ENCODE measurements around the gene DNAI2.

DNA sequence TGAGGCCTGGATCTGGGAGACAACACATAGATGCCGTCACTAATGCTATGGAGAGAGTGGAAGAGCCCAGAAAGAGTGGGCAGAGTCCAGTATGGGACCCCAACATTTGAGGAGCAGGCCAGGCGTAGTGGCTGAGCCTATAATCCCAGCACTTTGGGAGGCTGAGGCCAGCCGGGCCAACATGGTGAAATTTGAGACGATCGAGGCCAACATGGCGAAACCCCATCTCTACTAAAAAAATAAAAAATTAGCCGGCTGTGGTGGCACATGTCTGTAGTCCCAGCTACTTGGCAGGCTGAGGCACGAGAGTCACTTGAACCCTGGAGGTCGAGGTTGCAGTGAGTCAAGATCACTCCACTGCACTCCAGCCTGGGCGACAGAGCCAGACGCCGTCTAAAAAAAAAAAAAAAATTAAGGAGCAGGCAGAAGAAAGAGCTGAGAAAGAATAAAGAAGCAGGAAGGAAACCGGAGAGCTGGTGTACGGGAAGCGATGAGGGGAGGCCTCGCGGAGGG lies 6.0 kb upstream of the DNAI2 start:
- TF ChIP-seq ZNF114 (tag by site-specific recombination; IDR thresholded peaks at IDR 0.05) (no peak), KLF10 (tag by site-specific recombination; IDR thresholded peaks at IDR 0.05) (no peak), ZNF274 (IDR thresholded peaks at IDR 0.05; ENCODE audit: low read length) (no peak), ZNF274 (tag by site-specific recombination; IDR thresholded peaks at IDR 0.05; ENCODE audit: borderline replicate concordance) (no peak)
- TF ChIP-seq, protein P1, sequence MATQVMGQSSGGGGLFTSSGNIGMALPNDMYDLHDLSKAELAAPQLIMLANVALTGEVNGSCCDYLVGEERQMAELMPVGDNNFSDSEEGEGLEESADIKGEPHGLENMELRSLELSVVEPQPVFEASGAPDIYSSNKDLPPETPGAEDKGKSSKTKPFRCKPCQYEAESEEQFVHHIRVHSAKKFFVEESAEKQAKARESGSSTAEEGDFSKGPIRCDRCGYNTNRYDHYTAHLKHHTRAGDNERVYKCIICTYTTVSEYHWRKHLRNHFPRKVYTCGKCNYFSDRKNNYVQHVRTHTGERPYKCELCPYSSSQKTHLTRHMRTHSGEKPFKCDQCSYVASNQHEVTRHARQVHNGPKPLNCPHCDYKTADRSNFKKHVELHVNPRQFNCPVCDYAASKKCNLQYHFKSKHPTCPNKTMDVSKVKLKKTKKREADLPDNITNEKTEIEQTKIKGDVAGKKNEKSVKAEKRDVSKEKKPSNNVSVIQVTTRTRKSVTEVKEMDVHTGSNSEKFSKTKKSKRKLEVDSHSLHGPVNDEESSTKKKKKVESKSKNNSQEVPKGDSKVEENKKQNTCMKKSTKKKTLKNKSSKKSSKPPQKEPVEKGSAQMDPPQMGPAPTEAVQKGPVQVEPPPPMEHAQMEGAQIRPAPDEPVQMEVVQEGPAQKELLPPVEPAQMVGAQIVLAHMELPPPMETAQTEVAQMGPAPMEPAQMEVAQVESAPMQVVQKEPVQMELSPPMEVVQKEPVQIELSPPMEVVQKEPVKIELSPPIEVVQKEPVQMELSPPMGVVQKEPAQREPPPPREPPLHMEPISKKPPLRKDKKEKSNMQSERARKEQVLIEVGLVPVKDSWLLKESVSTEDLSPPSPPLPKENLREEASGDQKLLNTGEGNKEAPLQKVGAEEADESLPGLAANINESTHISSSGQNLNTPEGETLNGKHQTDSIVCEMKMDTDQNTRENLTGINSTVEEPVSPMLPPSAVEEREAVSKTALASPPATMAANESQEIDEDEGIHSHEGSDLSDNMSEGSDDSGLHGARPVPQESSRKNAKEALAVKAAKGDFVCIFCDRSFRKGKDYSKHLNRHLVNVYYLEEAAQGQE (tag by site-specific recombination; IDR thresholded peaks at IDR 0.05): no peak
- TF ChIP-seq, protein P2, sequence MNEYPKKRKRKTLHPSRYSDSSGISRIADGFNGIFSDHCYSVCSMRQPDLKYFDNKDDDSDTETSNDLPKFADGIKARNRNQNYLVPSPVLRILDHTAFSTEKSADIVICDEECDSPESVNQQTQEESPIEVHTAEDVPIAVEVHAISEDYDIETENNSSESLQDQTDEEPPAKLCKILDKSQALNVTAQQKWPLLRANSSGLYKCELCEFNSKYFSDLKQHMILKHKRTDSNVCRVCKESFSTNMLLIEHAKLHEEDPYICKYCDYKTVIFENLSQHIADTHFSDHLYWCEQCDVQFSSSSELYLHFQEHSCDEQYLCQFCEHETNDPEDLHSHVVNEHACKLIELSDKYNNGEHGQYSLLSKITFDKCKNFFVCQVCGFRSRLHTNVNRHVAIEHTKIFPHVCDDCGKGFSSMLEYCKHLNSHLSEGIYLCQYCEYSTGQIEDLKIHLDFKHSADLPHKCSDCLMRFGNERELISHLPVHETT (tag by site-specific recombination; IDR thresholded peaks at IDR 0.05): no peak
